ENCODE results near the gene PALM3.

PALM3 gene

DNA sequence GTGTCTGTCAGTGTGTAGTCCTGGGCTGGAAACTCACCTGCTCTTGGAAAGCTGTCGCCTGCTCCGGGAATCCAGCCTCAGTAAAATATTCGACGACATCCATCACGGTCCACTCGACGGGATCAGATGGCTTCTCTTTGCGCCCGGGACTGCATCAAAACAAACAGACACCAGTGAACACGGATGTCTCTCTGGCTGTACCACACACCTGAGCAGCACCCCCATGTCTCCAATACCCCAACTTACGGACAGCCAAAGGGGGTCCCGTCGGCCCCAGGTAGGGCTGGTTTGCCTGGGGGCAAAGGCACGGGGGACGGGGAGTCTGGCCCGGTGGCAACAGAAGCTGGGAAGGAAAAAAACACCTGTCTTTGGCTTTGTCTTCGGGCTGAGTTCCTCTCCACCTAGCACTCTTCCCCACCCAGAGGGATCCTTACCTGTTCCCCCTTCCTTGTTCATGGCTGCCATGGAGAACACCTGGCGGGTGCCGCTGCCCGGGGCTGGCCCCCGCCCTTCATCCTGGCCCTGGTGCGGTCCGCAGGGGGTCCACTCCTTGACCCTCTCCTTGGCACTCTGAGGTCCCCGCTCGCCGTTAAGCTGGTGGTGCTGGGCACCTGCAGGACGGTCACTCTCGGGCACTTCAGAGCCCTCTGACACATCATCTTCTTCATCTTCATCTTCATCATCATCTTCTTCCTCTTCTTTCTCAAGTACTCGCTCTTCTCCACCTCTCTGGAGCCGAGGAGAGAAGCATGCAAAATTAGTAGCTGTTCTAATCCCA lies 26.9 kb upstream of the PALM3 start:
- no peak for TF ChIP-seq TOX (CRISPR knock-in tag; IDR thresholded peaks at IDR 0.05; ENCODE audit: borderline replicate concordance)
- no peak for TF ChIP-seq ZNF8 (CRISPR knock-in tag; IDR thresholded peaks at IDR 0.05)
- TF ChIP-seq TCF4 (CRISPR knock-in tag; IDR thresholded peaks at IDR 0.05; ENCODE audit: borderline replicate concordance) = no peak
- no peak for TF ChIP-seq ARNTL (CRISPR knock-in tag; IDR thresholded peaks at IDR 0.05; ENCODE audit: borderline replicate concordance, low read depth)
- TF ChIP-seq, protein P1, sequence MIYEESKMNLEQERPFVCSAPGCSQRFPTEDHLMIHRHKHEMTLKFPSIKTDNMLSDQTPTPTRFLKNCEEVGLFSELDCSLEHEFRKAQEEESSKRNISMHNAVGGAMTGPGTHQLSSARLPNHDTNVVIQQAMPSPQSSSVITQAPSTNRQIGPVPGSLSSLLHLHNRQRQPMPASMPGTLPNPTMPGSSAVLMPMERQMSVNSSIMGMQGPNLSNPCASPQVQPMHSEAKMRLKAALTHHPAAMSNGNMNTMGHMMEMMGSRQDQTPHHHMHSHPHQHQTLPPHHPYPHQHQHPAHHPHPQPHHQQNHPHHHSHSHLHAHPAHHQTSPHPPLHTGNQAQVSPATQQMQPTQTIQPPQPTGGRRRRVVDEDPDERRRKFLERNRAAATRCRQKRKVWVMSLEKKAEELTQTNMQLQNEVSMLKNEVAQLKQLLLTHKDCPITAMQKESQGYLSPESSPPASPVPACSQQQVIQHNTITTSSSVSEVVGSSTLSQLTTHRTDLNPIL (CRISPR knock-in tag; IDR thresholded peaks at IDR 0.05; ENCODE audit: low read depth) = no peak
- no peak for TF ChIP-seq ESRRG (CRISPR knock-in tag; IDR thresholded peaks at IDR 0.05)
- TF ChIP-seq, protein P2, sequence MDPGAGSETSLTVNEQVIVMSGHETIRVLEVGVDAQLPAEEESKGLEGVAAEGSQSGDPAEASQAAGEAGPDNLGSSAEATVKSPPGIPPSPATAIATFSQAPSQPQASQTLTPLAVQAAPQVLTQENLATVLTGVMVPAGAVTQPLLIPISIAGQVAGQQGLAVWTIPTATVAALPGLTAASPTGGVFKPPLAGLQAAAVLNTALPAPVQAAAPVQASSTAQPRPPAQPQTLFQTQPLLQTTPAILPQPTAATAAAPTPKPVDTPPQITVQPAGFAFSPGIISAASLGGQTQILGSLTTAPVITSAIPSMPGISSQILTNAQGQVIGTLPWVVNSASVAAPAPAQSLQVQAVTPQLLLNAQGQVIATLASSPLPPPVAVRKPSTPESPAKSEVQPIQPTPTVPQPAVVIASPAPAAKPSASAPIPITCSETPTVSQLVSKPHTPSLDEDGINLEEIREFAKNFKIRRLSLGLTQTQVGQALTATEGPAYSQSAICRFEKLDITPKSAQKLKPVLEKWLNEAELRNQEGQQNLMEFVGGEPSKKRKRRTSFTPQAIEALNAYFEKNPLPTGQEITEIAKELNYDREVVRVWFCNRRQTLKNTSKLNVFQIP (CRISPR knock-in tag; IDR thresholded peaks at IDR 0.05; ENCODE audit: borderline replicate concordance, low read depth) = no peak
- no peak for TF ChIP-seq ZNF70 (CRISPR knock-in tag; IDR thresholded peaks at IDR 0.05)

DNA sequence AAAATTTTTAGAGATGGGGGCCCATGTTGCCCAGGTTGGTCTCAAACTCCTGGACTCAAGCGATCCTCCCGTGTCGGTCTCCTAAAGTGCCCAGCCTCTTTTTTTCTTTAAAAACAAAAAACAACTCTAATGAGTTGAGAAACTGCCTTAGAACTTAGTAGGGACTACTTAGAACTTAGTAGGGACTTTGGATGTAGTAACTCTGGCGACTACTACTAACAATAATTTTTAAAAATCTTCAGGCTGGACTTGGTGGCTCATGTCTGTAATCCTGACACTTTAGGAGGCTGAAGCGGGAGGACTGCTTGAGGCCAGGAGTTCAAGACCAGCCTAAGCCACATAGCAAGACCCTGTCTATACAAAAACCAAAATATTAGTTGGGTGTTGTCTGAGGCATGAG lies 24.2 kb upstream of the PALM3 start:
- no peak for ATAC-seq
- TF ChIP-seq ZNF565 (CRISPR knock-in tag; conservative IDR thresholded peaks at IDR 0.05; ENCODE audit: low read depth) (no peak), OSR1 (CRISPR knock-in tag; IDR thresholded peaks at IDR 0.05) (no peak), PPARA (CRISPR knock-in tag; IDR thresholded peaks at IDR 0.05; ENCODE audit: borderline replicate concordance) (no peak), ZNF70 (CRISPR knock-in tag; IDR thresholded peaks at IDR 0.05) (no peak), BACH2 (CRISPR knock-in tag; IDR thresholded peaks at IDR 0.05; ENCODE audit: borderline replicate concordance) (no peak), TOX (CRISPR knock-in tag; IDR thresholded peaks at IDR 0.05; ENCODE audit: borderline replicate concordance) (no peak), TCF4 (CRISPR knock-in tag; IDR thresholded peaks at IDR 0.05; ENCODE audit: borderline replicate concordance) (no peak), RARB (CRISPR knock-in tag; IDR thresholded peaks at IDR 0.05) (no peak), CSDC2 (CRISPR knock-in tag; IDR thresholded peaks at IDR 0.05) (no peak), ZC3H10 (CRISPR knock-in tag; IDR thresholded peaks at IDR 0.05) (no peak), GLIS3 (CRISPR knock-in tag; IDR thresholded peaks at IDR 0.05) (no peak), ARNTL (CRISPR knock-in tag; IDR thresholded peaks at IDR 0.05; ENCODE audit: borderline replicate concordance, low read depth) (no peak), ZFP3 (CRISPR knock-in tag; IDR thresholded peaks at IDR 0.05) (no peak)
- TF ChIP-seq, protein P1 (CRISPR knock-in tag; IDR thresholded peaks at IDR 0.05; ENCODE audit: low read depth) = no peak
- TF ChIP-seq, protein P3, sequence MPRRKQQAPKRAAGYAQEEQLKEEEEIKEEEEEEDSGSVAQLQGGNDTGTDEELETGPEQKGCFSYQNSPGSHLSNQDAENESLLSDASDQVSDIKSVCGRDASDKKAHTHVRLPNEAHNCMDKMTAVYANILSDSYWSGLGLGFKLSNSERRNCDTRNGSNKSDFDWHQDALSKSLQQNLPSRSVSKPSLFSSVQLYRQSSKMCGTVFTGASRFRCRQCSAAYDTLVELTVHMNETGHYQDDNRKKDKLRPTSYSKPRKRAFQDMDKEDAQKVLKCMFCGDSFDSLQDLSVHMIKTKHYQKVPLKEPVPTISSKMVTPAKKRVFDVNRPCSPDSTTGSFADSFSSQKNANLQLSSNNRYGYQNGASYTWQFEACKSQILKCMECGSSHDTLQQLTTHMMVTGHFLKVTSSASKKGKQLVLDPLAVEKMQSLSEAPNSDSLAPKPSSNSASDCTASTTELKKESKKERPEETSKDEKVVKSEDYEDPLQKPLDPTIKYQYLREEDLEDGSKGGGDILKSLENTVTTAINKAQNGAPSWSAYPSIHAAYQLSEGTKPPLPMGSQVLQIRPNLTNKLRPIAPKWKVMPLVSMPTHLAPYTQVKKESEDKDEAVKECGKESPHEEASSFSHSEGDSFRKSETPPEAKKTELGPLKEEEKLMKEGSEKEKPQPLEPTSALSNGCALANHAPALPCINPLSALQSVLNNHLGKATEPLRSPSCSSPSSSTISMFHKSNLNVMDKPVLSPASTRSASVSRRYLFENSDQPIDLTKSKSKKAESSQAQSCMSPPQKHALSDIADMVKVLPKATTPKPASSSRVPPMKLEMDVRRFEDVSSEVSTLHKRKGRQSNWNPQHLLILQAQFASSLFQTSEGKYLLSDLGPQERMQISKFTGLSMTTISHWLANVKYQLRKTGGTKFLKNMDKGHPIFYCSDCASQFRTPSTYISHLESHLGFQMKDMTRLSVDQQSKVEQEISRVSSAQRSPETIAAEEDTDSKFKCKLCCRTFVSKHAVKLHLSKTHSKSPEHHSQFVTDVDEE (CRISPR knock-in tag; IDR thresholded peaks at IDR 0.05) = no peak
- TF ChIP-seq, protein P2 (CRISPR knock-in tag; IDR thresholded peaks at IDR 0.05; ENCODE audit: borderline replicate concordance, low read depth) = no peak
- TF ChIP-seq, protein P4, sequence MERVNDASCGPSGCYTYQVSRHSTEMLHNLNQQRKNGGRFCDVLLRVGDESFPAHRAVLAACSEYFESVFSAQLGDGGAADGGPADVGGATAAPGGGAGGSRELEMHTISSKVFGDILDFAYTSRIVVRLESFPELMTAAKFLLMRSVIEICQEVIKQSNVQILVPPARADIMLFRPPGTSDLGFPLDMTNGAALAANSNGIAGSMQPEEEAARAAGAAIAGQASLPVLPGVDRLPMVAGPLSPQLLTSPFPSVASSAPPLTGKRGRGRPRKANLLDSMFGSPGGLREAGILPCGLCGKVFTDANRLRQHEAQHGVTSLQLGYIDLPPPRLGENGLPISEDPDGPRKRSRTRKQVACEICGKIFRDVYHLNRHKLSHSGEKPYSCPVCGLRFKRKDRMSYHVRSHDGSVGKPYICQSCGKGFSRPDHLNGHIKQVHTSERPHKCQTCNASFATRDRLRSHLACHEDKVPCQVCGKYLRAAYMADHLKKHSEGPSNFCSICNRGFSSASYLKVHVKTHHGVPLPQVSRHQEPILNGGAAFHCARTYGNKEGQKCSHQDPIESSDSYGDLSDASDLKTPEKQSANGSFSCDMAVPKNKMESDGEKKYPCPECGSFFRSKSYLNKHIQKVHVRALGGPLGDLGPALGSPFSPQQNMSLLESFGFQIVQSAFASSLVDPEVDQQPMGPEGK (CRISPR knock-in tag; IDR thresholded peaks at IDR 0.05; ENCODE audit: borderline replicate concordance) = no peak

More for the DNA sequence above, 26.9 kb upstream of the PALM3 start:
- no peak for ATAC-seq

Measured in SK-N-SH treated with all-trans-retinoic acid at 6 μM for 48 hours (cell line).